ENCODE results near the gene PIM3. TPM values are rescaled to one million over a fixed set of nuclear protein-coding genes. Genes with fewer than 3 reads are reported as not detected.

Gene PIM3
- total RNA-seq, 6 experiments from 2014 or later, result 14.8 to 18.8 (median 17.4) TPM

- DNase-seq, result no peak
- Mint-ChIP-seq H3K27me3 (ENCODE audit: insufficient read depth) (peaks cover 7% of the 10 kb centered on the region), H3K9me3 (no peaks in the 10 kb centered on the region), H3K36me3 (ENCODE audit: low read depth) (no peaks in the 10 kb centered on the region), H3K4me1 (ENCODE audit: low read depth) (no peaks in the 10 kb centered on the region), H3K27ac (no peak overlapping the region), H3K4me3 (no peak overlapping the region)
- no peak for TF ChIP-seq CTCF (IDR thresholded peaks at IDR 0.05)
Measured at GRCh38 chr22:49999946-50000586, 39.5 kb downstream of the PIM3 start.

GRCh38 chr22:50000587-50001387, 40.2 kb downstream of the PIM3 start:
- H3K27me3 Mint-ChIP-seq (ENCODE audit: insufficient read depth), result peaks cover 7% of the 10 kb centered on the region
- no peak overlapping the region for H3K4me3 Mint-ChIP-seq
- no peak for DNase-seq
- no peak for TF ChIP-seq CTCF (IDR thresholded peaks at IDR 0.05)
- H3K36me3 Mint-ChIP-seq (ENCODE audit: low read depth), result no peaks in the 10 kb centered on the region
- H3K27ac Mint-ChIP-seq, result no peak overlapping the region
- no peaks in the 10 kb centered on the region for H3K9me3 Mint-ChIP-seq
- no peaks in the 10 kb centered on the region for H3K4me1 Mint-ChIP-seq (ENCODE audit: low read depth)

GRCh38 chr22:50001388-50002231, 41.0 kb downstream of the PIM3 start:
- Mint-ChIP-seq H3K9me3 (no peaks in the 10 kb centered on the region), H3K27ac (no peak overlapping the region), H3K4me3 (no peak overlapping the region), H3K4me1 (ENCODE audit: low read depth) (no peaks in the 10 kb centered on the region), H3K27me3 (ENCODE audit: insufficient read depth) (peaks cover 7% of the 10 kb centered on the region), H3K36me3 (ENCODE audit: low read depth) (no peaks in the 10 kb centered on the region)
- no peak for DNase-seq
- 0 out of 2 replicates have a peak, but pooled peaks have one; percentile 9 for TF ChIP-seq CTCF (IDR thresholded peaks at IDR 0.05)

GRCh38 chr22:50002791-50003190, 42.2 kb downstream of the PIM3 start:
- H3K4me3 Mint-ChIP-seq, result no peak overlapping the region
- H3K36me3 Mint-ChIP-seq (ENCODE audit: low read depth), result no peaks in the 10 kb centered on the region
- TF ChIP-seq CTCF (IDR thresholded peaks at IDR 0.05), result no peak
- DNase-seq, result no peak
- H3K27me3 Mint-ChIP-seq (ENCODE audit: insufficient read depth), result peaks cover 7% of the 10 kb centered on the region
- no peaks in the 10 kb centered on the region for H3K4me1 Mint-ChIP-seq (ENCODE audit: low read depth)
- H3K27ac Mint-ChIP-seq, result no peak overlapping the region
- H3K9me3 Mint-ChIP-seq, result no peaks in the 10 kb centered on the region

GRCh38 chr22:50004918-50005317, 44.3 kb downstream of the PIM3 start:
- H3K27ac Mint-ChIP-seq, result no peak overlapping the region
- H3K4me1 Mint-ChIP-seq (ENCODE audit: low read depth), result no peaks in the 10 kb centered on the region
- no peak for DNase-seq
- no peak for TF ChIP-seq CTCF (IDR thresholded peaks at IDR 0.05)
- H3K9me3 Mint-ChIP-seq, result no peaks in the 10 kb centered on the region
- peaks cover 6% of the 10 kb centered on the region for H3K27me3 Mint-ChIP-seq (ENCODE audit: insufficient read depth)
- no peaks in the 10 kb centered on the region for H3K36me3 Mint-ChIP-seq (ENCODE audit: low read depth)
- no peak overlapping the region for H3K4me3 Mint-ChIP-seq

Measured in HFFc6 (cell line).